Activated CD4-positive, CD25-positive, alpha-beta regulatory T cell treated with anti-CD3 and anti-CD28 coated beads, Interleukin-2, amount 50 U/mL, for 72 hours (primary cell): Measurements from ENCODE around the gene SLC9A3.

Experiments used
- DNase-seq: peaks from one replicate; pipeline ENCODE4 v3.0.0; 2021

The SLC9A3 gene

DNA sequence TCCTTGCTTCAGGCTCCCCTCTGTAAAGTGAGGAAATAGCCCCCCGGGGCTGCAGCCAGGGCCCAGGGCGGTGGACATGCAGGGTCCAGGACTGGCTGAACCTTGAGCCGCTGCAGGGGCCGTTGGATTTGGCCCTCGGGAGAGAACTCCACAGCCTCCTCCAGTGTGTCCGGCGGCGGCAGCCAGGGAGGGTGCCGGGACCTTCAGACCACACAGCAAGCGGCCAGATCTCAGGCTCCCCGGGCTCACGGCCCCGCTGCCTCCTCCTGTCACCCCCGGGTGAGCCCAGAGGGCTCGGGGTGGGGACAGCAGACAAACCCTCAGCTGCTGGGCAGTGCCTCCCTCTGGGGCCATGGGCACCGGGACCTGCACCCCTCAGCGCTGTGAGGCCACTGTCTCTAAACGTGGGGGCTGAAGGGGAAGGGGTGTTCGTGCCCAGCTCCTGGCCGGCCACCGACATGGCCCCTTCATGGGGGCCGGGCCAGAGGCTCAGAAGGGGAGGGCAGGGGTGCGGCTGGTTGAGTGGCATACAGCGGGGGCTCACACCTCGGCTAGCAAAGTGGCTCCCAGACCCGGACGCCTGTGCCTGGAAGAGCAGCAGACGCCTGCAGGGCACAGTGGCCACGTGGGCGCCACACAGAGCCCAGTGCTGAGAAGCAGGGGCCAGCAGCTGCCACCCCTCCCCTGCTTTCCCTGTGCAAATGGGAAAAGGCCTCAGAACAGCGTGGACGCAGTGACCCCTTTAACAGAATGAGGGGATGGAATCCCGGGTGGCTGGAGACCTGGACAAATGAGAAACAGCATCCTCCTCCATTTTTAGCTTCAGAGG is 19.7 kb downstream of the SLC9A3 start:
- no peak for DNase-seq

- DNase-seq: no peak
These were observed 21.7 kb downstream of the SLC9A3 start for GRCh38 chr5:502325-503079.

DNA sequence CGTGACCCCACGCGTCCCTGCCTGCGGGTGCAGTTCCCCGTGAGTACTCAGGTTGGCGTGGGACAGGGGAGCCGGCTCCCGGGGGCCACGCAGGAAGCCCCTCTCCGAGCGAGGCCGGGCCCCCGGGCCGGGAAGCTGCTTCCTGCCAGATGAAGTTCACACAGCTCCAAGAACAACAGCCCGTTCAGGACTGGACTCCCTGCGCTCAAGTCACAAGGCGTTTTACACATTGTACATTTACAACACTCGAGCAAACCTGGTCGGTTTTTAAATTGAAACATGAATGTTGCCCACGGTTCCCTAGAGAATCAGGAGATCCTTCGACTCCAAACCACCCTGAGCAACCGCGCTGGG is 22.4 kb downstream of the SLC9A3 start:
- DNase-seq: no peak

- DNase-seq: no peak
These were observed 23.0 kb downstream of the SLC9A3 start for GRCh38 chr5:501105-501830.

DNA sequence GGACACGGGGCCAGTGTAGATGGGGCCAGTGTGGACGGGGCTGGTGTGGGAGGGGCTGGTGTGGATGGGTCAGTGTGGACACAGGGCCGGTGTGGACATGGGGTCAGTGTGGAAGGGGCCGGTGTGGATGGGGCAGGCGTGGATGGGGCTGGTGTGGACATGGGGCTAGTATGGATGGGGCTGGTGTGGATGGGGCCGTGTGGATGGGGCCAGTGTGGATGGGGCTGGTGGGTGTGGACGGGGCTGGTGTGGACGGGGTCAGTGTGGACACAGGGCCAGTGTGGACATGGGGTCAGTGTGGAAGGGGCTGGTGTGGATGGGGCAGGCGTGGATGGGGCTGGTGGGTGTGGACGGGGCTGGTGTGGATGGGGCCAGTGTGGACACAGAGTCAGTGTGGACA is 23.8 kb downstream of the SLC9A3 start:
- no peak for DNase-seq

- no peak for DNase-seq
These were observed 24.7 kb downstream of the SLC9A3 start for GRCh38 chr5:499233-500209.

- no peak for DNase-seq
These were observed 26.3 kb downstream of the SLC9A3 start for GRCh38 chr5:497871-498509.

DNA sequence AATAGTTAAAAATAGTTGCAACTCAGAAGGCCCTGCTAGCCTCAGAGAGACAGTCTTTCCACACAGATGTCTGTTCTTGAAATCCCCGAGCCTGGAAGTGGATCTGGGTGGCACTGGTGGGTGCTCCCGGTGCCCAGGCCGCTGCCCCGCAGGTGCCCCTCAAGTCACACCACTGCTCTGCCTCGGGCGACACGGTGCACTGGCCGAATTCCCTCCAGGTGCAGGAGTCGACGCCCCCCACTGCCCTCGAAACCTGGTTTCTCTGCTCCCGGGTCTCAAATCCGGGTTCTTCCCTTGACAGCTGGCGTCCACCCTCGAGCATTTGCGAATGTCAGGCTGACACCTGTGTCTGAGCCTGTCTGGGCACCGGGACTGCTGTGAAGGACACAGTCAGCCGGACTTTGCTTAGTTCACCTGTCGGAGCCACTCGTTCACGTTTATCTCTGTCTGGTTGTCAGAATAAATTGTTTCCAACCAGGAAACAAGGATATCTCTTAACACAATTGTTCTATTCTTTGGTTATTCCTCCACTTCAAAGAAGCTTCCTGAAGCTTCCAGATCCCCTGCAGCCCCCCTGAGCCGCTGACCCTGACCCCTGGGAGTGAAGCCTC is 27.1 kb downstream of the SLC9A3 start:
- no peak for DNase-seq

- no peak for DNase-seq
These were observed 28.2 kb downstream of the SLC9A3 start for GRCh38 chr5:496028-496427.

DNA sequence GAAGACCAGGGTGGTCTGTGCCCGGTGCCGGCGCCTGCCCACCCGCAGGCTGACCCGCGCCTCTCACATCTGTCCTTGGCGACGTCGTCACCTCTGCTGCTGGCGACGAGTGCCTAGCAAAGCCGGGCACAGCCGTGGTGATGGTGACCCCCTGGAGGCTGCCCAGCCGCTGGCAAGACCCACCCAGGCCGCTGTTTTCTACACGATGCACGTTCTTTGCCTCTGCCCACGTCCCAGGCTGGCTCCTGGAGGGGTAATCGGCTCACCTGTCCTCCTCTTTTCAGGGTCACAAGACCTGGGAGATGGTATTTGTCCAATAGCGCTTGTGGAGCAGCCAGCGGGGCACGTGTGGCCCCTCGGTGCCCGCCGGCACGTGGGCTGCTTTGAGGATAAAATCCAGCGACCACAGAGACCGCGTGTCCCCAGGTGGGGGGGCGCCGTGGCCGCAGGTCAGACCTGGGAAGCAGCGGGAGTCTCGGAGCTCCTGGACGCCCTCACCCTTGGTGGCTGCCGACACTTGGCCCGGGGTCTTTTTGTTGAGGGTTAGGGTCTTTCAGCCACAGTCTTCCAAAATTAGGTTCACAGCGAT is 29.5 kb downstream of the SLC9A3 start:
- DNase-seq: no peak

GRCh38 chr5:493758-494157 is 30.5 kb downstream of the SLC9A3 start:
- no peak for DNase-seq

DNA sequence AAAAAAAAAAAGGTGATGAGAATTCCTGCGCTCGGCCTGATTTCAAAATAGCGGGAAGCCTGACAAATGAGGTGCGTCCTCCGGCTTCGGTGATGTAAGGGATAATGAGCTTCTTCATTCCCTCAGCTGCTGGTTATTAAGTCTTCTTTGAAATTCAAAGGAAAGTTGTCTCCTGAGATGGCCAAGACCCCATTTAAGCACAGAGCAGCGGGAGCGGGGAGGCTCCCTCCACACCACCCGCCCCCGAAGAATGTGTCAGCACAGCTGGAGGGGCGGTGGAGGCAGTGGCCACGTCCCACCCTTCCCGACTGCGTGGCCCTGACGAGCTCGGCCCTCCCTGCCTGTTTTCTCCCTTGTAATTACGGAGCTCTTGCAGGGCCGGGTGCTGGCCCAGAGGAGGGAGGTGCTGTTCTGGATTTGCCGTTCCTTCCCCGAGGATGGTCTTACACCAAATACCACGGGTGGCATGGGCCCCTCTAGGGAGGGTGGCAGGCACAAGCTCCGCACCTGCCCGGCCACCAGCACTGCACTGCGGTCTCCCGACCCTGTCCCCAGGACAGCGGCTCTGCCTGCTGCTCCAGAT is 31.0 kb downstream of the SLC9A3 start:
- no peak for DNase-seq

DNA sequence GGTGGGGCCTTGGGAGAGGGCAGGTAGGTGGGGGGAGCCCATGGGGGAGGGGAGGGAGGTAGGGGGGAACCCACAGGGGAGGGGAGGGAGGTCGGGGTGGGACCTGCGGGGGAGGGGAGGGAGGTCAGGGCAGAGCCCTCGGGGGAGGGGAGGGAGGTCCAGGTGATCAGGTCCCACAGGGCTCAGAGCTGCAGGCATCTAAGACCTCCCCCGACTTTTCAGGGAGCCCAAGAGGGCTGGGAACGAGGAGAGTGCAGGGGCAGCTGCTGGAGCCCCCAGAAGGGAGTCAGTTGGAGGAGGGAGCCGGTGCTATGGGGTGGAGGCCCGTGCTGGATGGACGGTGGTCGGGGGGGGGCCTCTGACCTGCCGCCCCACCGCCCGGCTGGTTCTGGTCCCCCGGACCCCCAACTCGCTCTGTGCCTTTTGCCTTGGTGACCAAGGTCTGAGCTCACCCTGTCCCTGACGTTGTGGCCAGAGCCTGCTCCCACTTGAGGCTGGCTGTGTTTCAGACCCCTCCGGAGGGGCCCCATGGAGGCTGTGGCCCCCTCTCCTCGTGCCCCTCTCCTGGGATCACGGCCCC is 31.8 kb downstream of the SLC9A3 start:
- DNase-seq: no peak

GRCh38 chr5:491856-492155 is 32.4 kb downstream of the SLC9A3 start:
- no peak for DNase-seq

DNA sequence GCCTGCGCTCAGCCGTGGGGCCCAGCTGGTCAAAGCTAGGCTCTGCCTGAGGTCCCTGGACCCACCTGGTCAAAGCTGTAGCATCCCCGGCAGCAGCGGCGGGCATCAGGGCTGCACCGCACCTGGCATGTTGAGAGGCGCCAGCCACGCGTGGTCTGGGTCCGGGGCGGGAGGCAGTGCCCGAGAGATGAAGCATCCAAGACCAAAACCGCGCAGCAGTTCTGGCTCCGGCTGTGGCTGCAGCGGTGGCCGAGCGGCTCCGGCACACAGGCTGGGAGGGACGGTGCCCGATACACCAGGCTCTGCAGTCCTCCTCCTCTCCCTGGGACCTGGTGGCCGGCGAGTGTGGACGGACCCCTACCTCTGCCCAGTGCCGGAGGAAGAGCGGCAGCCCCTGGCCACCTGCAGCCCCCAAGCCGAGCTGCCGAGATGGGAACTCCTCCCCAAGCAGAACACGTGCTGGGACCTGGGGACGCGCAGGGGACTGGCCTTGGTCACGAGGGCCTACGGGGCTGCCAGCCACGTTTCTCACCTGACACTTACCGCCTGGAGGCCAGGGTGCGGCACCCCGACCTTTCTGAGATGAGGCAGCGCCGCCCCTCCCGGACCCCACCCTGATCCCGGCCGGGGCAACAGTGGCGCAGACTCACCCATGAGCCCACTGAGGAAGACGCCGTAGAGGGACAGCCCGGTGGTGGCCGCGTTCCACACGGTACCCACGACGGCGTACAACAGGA is 33.0 kb downstream of the SLC9A3 start:
- no peak for DNase-seq

- DNase-seq: no peak
These were observed 33.8 kb downstream of the SLC9A3 start for GRCh38 chr5:490116-491106.

GRCh38 chr5:489689-490080 is 34.6 kb downstream of the SLC9A3 start:
- DNase-seq: no peak
